Prostate gland (tissue), 2 donors: ENCODE results near the gene LUC7L3. TPM values are rescaled to one million over a fixed set of nuclear protein-coding genes. Genes with fewer than 3 reads are reported as not detected.

Experiments used
- DNase-seq: peaks from one replicate; pipeline ENCODE4 v3.0.0-alpha.2; 2019; ENCODE audit warnings: low spot score
- H3K27ac ChIP-seq, 2 donors: fragments of 200-600 bp; sonication (generic); 2 replicates each; pipeline ENCODE4 v1.5.1; 2017 to 2019
- H3K27me3 ChIP-seq: fragments of 200-600 bp; sonication (generic); replicated peaks from 2 replicates; pipeline ENCODE4 v1.5.1; 2019; ENCODE audit not compliant: insufficient read depth
- H3K36me3 ChIP-seq, 2 donors: fragments of 200-600 bp; sonication (generic); 1 replicate in 1 of 2; 2 replicates in 1 of 2; pipeline versions ENCODE4 v1.5.1 to v1.8.1; 2017 to 2019
- H3K4me1 ChIP-seq: fragments of 200-600 bp; sonication (generic); replicated peaks from 2 replicates; pipeline ENCODE4 v1.5.1; 2019
- H3K4me3 ChIP-seq, 2 donors: fragments of 200-600 bp; sonication (generic); 2 replicates each; pipeline ENCODE4 v1.5.1; 2017 to 2019
- H3K9me3 ChIP-seq: fragments of 200-600 bp; sonication (generic); 2 replicates; pipeline ENCODE4 v1.5.1; 2017
- CTCF ChIP-seq, 4 experiments: fragments of 200-600 bp in 2 of 4; fragments of 450-650 bp in 2 of 4; sonication (generic) in 2 of 4; IDR thresholded peaks; 1 replicate in 3 of 4; 2 replicates in 1 of 4; pipeline ENCODE4 v1.5.1; 2016 to 2019; ENCODE audit warnings: antibody characterized with exemption in 4 of 4, mild to moderate bottlenecking in 2 of 4, moderate library complexity in 2 of 4
- POLR2A ChIP-seq: fragments of 450-650 bp; IDR thresholded peaks from one replicate; pipeline ENCODE4 v1.6.1; 2016; ENCODE audit warnings: antibody characterized with exemption, mild to moderate bottlenecking
- POLR2AphosphoS5 ChIP-seq: sonication (generic); formaldehyde crosslinking; IDR thresholded peaks from one replicate; pipeline ENCODE4 v1.6.1; 2017; ENCODE audit warnings: antibody characterized with exemption
- WGBS: methylation state at CpG from one replicate; pipeline ENCODE4 v1.1.5; 2018; 5-methylcytosine and 5-hydroxymethylcytosine counted together
- intact Hi-C: fragments of 100-400 bp; cut with DNase I; formaldehyde crosslinking; loops from one replicate; pipeline ENCODE4 v1.14.2; 2022
- total RNA-seq, 2 donors: library from RNA; depleted of rRNA; stranded (reverse); fragments of >200 nt; gene quantifications; one replicate each; pipeline ENCODE4 v1.1.0, GENCODE V29; 2016

LUC7L3 gene
- total RNA-seq, 2 donors from 2014 or later: 45.4 to 234 TPM

DNA sequence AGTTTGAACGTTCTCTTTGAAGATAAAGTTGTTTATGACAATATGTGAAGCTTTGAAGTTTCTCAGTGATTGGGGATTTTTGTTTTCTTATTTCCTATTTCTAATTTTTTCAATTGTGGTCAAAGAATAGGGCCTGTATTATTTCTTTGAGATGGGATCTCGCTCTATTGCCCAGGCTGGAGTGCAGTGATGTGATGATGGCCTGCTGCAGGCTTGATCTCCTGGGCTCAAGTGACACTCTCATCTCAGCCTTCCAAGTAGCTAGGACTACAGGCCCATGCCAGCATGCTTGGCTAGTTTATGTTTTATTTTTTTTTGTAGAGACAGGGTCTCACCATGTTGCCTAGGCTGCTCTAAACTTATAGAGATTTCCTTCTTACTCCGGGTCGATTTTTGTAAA is 59.6 kb downstream of the LUC7L3 start:
- Histone ChIP-seq H3K4me3 (no peak overlapping the region), H3K4me1 (no peaks in the 10 kb centered on the region), H3K27ac (no peak overlapping the region), H3K27me3 (no peaks in the 10 kb centered on the region), H3K36me3 (no peaks in the 10 kb centered on the region), H3K9me3 (no peaks in the 10 kb centered on the region)
- no peak for DNase-seq
- intact Hi-C loops: no loop called here
- WGBS: 84% methylated on average over 4 of the region's 4 CpGs
- TF ChIP-seq POLR2A (no peak), CTCF (IDR thresholded peaks at IDR 0.05) (no peak), POLR2AphosphoS5 (no peak)

DNA sequence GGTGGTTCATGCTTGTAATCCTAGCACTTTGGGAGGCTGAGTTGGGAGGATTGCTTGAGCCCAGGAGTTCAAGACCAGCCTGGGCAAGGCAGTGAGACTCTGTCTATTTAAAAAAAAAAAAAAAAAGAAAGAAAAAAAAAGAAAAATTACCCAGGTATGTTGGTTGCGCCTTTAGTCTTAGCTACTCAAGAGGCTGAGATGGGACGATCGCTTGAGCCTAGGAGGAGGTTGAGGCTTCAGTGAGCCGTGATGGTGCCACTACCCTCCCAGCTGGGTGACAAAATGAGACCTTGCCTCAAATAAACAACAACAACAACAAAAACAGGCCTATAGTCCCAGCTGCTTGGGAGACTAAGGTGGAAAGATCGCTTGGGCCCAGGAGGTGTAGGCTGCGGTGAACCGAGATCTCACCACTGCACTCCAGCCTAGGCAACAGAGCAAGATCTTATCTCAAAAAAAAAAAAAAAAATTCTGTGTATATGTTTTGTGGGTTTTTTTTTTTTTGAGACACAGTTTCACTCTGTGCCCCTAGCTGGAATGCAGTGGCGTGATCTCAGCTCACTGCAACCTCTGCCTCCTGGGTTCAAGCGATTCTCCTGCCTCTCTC is 60.4 kb downstream of the LUC7L3 start:
- intact Hi-C loops: loop anchor here (10.0 kb wide), 2 partner anchors 175 to 235 kb away; partner anchors contain the start of gene SPATA20

DNA sequence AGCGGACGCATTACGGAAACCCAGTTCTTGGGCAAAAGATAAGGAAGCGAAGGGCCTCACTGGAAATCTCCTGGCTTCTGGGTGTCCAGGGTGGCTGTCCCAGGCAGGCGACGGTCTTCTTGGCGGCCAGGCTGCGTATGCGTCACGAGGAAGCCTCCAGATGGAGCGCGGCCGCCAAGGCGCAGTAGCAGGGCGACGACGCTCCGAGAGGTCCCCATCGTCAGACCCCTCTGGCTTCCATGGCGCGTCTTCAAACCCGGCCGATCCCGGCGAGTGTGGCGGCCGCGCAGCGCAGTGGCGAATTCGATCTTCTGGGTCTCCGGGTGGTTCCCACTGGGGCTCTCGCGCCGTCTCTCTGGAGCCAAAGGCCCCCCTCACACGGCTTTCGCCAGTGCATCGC is 61.8 kb downstream of the LUC7L3 start:
- H3K27me3 ChIP-seq: no peaks in the 10 kb centered on the region
- no peaks in the 10 kb centered on the region for H3K9me3 ChIP-seq
- H3K36me3 ChIP-seq: no peaks in the 10 kb centered on the region
- TF ChIP-seq POLR2A (no peak), CTCF (IDR thresholded peaks at IDR 0.05) (no peak), POLR2AphosphoS5 (no peak)
- no peak for DNase-seq
- H3K27ac ChIP-seq: no peak overlapping the region
- 55% methylated on average over 38 of the region's 38 CpGs for WGBS
- H3K4me3 ChIP-seq: no peak overlapping the region
- H3K4me1 ChIP-seq: no peaks in the 10 kb centered on the region
- intact Hi-C loops: loop anchor here (10.0 kb wide), 2 partner anchors 174 to 236 kb away; partner anchors contain the start of gene SPATA20

More for the DNA sequence above, 60.4 kb downstream of the LUC7L3 start:
- TF ChIP-seq CTCF (IDR thresholded peaks at IDR 0.05): no peak
- TF ChIP-seq POLR2AphosphoS5: no peak
- no peak for TF ChIP-seq POLR2A
- H3K9me3 ChIP-seq: no peaks in the 10 kb centered on the region
- H3K4me3 ChIP-seq: no peak overlapping the region
- no peak overlapping the region for H3K27ac ChIP-seq
- DNase-seq: no peak
- no peaks in the 10 kb centered on the region for H3K27me3 ChIP-seq
- 92% methylated on average over 9 of the region's 9 CpGs for WGBS
- no peaks in the 10 kb centered on the region for H3K36me3 ChIP-seq
- no peaks in the 10 kb centered on the region for H3K4me1 ChIP-seq

DNA sequence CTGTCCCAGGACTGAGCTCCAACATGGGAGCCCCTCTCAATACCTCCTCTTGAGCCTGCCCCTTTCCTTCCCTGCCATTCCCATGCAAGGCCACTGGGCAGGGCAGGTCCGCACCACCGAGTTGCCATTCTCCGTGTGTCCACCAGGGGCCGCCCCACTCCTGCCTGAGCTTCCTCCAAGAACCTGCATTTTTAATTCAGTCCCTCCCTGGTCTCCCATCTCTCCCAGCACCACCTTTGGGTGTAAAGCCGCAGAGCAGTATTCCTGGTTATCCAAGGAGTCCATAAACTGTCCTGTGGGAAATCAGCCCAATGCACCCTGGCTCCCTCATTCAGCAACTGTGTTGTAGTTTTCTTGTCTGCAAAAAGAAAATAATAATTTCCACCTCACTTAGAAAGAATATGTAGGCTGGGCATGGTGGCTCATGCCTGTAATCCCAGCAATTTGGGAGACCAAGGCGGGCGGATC is 63.8 kb downstream of the LUC7L3 start:
- peak; percentile 74 for DNase-seq
- Histone ChIP-seq H3K4me1 (no peaks in the 10 kb centered on the region), H3K4me3 (no peak overlapping the region), H3K27me3 (no peaks in the 10 kb centered on the region), H3K27ac (no peak overlapping the region), H3K9me3 (no peaks in the 10 kb centered on the region), H3K36me3 (no peaks in the 10 kb centered on the region)
- intact Hi-C loops: loop anchor here (2.0 to 10.0 kb wide), 3 partner anchors 58 to 238 kb away; partner anchors contain the start of gene SPATA20
- TF ChIP-seq POLR2AphosphoS5: peak; percentile 53
- peak; percentile 84 to 99 (median 97) for TF ChIP-seq CTCF (IDR thresholded peaks at IDR 0.05)
- no peak for TF ChIP-seq POLR2A
- whole genome bisulfite sequencing: 24% methylated on average over 7 of the region's 7 CpGs

DNA sequence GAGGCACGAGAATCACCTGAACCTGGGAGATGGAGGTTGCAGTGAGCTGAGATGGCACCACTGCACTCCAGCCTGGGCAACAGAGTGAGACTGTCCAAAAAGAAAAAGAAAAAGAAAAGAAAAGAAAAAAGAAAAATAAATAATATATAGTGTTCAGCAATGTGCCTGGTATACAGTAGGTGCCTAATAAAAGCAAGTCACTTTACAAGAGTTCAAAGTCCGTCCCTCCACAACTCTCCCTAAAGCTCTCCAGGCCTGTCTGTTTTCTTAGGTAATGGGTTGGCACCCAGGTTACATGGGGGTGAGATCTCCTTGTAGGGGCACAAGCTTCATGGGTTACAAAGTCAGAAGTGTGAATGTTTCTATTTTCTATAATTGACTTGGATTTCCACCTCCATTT is 64.5 kb downstream of the LUC7L3 start:
- H3K27ac ChIP-seq: no peak overlapping the region
- no peaks in the 10 kb centered on the region for H3K36me3 ChIP-seq
- no peak for DNase-seq
- no peaks in the 10 kb centered on the region for H3K27me3 ChIP-seq
- WGBS: 90% methylated on average over 2 of the region's 2 CpGs
- no peak overlapping the region for H3K4me3 ChIP-seq
- TF ChIP-seq POLR2AphosphoS5 (no peak), CTCF (IDR thresholded peaks at IDR 0.05) (no peak), POLR2A (no peak)
- intact Hi-C loops: loop anchor here (2.0 to 10.0 kb wide), 3 partner anchors 57 to 239 kb away; partner anchors contain the start of gene SPATA20
- no peaks in the 10 kb centered on the region for H3K9me3 ChIP-seq
- no peaks in the 10 kb centered on the region for H3K4me1 ChIP-seq
